H1 (cell line): ENCODE data around the gene PPP2R2C.

Source experiments
- CHD1 ChIP-seq: IDR thresholded peaks from 2 replicates; pipeline ENCODE4 v1.6.1; 2012; ENCODE audit warnings: low read depth, low read length, improper control_type of control experiment
- CREB1 ChIP-seq: IDR thresholded peaks from 2 replicates; pipeline ENCODE4 v1.6.1; 2012; ENCODE audit warnings: inconsistent platforms
- CTCF ChIP-seq, 3 experiments: IDR thresholded peaks; 1 replicate in 2 of 3; 2 replicates in 1 of 3; pipeline versions ENCODE4 v1.5.1 to v1.6.1; 2011; ENCODE audit warnings: low read length in 3 of 3, mild to moderate bottlenecking in 3 of 3, inconsistent platforms in 2 of 3, low read depth in 1 of 3, moderate library complexity in 1 of 3; ENCODE audit not compliant: insufficient read depth in 1 of 3; ENCODE audit errors: control extremely low read depth in 1 of 3
- EZH2 ChIP-seq: fragments of 200-600 bp; sonication (generic); IDR thresholded peaks from 2 replicates; pipeline ENCODE4 v1.7.1; 2012; ENCODE audit warnings: low read depth, mild to moderate bottlenecking, moderate library complexity, low read length, inconsistent platforms; ENCODE audit not compliant: severe bottlenecking
- JUND ChIP-seq: IDR thresholded peaks from 2 replicates; pipeline ENCODE4 v1.6.1; 2011; ENCODE audit warnings: mild to moderate bottlenecking, improper control_type of control experiment, low read length
- POLR2AphosphoS5 ChIP-seq: IDR thresholded peaks from 2 replicates; pipeline ENCODE4 v1.6.1; 2011; ENCODE audit warnings: low read depth, low read length
- SIN3A ChIP-seq, 2 experiments: IDR thresholded peaks in 1 of 2; conservative IDR thresholded peaks in 1 of 2; 2 replicates each; pipeline ENCODE4 v1.6.1; 2011 to 2012; ENCODE audit warnings: low read length in 2 of 2, improper control_type of control experiment in 1 of 2, low read depth in 1 of 2, mild to moderate bottlenecking in 1 of 2
- TAF7 ChIP-seq: optimal IDR thresholded peaks from 2 replicates; pipeline ENCODE3; 2011; ENCODE audit warnings: low read depth, mild to moderate bottlenecking, inconsistent platforms, low read length, moderate library complexity, borderline replicate concordance
- ZNF274 ChIP-seq: IDR thresholded peaks from 2 replicates; pipeline ENCODE4 v1.7.0; 2012; ENCODE audit warnings: low read length, borderline replicate concordance; ENCODE audit errors: extremely low read depth
- TF ChIP-seq, protein P1 (sequence below): IDR thresholded peaks from 2 replicates; pipeline ENCODE4 v1.6.1; 2012; ENCODE audit warnings: inconsistent platforms
- TF ChIP-seq, protein P2 (sequence below): IDR thresholded peaks from 2 replicates; pipeline ENCODE4 v1.6.1; 2012; ENCODE audit warnings: low read length, inconsistent platforms

- TF ChIP-seq EZH2 (no peak), ZNF274 (no peak), SIN3A (conservative IDR thresholded peaks at IDR 0.05 in 1 of 2, IDR thresholded peaks at IDR 0.05 in 1 of 2; ENCODE audit: low read depth in 1 of 2, low read length in 2 of 2) (no peak), JUND (no peak), TAF7 (no peak), CREB1 (no peak), POLR2AphosphoS5 (no peak), CHD1 (no peak), CTCF (IDR thresholded peaks at IDR 0.05; ENCODE audit: control extremely low read depth in 1 of 3, insufficient read depth in 1 of 3, low read depth in 1 of 3, low read length in 3 of 3) (no peak)
- TF ChIP-seq, protein P1, sequence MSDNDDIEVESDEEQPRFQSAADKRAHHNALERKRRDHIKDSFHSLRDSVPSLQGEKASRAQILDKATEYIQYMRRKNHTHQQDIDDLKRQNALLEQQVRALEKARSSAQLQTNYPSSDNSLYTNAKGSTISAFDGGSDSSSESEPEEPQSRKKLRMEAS, result no peak
- TF ChIP-seq, protein P2, sequence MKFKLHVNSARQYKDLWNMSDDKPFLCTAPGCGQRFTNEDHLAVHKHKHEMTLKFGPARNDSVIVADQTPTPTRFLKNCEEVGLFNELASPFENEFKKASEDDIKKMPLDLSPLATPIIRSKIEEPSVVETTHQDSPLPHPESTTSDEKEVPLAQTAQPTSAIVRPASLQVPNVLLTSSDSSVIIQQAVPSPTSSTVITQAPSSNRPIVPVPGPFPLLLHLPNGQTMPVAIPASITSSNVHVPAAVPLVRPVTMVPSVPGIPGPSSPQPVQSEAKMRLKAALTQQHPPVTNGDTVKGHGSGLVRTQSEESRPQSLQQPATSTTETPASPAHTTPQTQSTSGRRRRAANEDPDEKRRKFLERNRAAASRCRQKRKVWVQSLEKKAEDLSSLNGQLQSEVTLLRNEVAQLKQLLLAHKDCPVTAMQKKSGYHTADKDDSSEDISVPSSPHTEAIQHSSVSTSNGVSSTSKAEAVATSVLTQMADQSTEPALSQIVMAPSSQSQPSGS, result no peak
These were observed 93.6 kb downstream of the PPP2R2C start for GRCh38 chr4:6378493-6379445.
